ENCODE results near the gene ARAF. TPM values are rescaled to one million over a fixed set of nuclear protein-coding genes. Genes with fewer than 3 reads are reported as not detected.

Gene ARAF
- total and polyA plus RNA-seq, 9 donors = 22.8 to 51.7 (median 43.9) TPM

GRCh38 chrX:47584714-47585113 lies 23.7 kb downstream of the ARAF start:
- no peak overlapping the region for H3K4me3 ChIP-seq (ENCODE audit: low read length)
- peaks cover 3% of the 10 kb centered on the region for H3K27me3 ChIP-seq (ENCODE audit: control insufficient read depth, insufficient read depth, low read length)
- H3K36me3 ChIP-seq (ENCODE audit: control insufficient read depth, insufficient read depth, low read length) = peaks cover 11% of the 10 kb centered on the region
- WGBS (ENCODE audit: insufficient coverage) = no CpG with 5 or more reads among the region's 6 CpGs
- DNase-seq = peak; percentile 7
- H3K27ac ChIP-seq (ENCODE audit: low read length) = no peak overlapping the region
- no peaks in the 10 kb centered on the region for H3K9me3 ChIP-seq (replicated peaks; ENCODE audit: control insufficient read depth, low read depth, low read length)
- H3K4me1 ChIP-seq (ENCODE audit: control insufficient read depth, insufficient read depth, low read length) = peaks cover 11% of the 10 kb centered on the region

- Histone ChIP-seq H3K9me3 (replicated peaks; ENCODE audit: control insufficient read depth, low read depth, low read length) (no peaks in the 10 kb centered on the region), H3K4me3 (ENCODE audit: low read length) (no peak overlapping the region), H3K27ac (ENCODE audit: low read length) (no peak overlapping the region), H3K27me3 (ENCODE audit: control insufficient read depth, insufficient read depth, low read length) (peaks cover 3% of the 10 kb centered on the region), H3K36me3 (ENCODE audit: control insufficient read depth, insufficient read depth, low read length) (peaks cover 11% of the 10 kb centered on the region), H3K4me1 (ENCODE audit: control insufficient read depth, insufficient read depth, low read length) (peaks cover 11% of the 10 kb centered on the region)
- WGBS (ENCODE audit: insufficient coverage) = 59% methylated on average over 14 of the region's 16 CpGs
- DNase-seq = no peak
These were observed 24.3 kb downstream of the ARAF start for GRCh38 chrX:47585273-47585672.

GRCh38 chrX:47586043-47586787 lies 25.2 kb downstream of the ARAF start:
- WGBS (ENCODE audit: insufficient coverage) = 75% methylated on average over 6 of the region's 11 CpGs
- DNase-seq = no peak
- Histone ChIP-seq H3K9me3 (replicated peaks; ENCODE audit: control insufficient read depth, low read depth, low read length) (no peaks in the 10 kb centered on the region), H3K4me3 (ENCODE audit: low read length) (no peak overlapping the region), H3K27ac (ENCODE audit: low read length) (no peak overlapping the region), H3K4me1 (ENCODE audit: control insufficient read depth, insufficient read depth, low read length) (peaks cover 11% of the 10 kb centered on the region), H3K36me3 (ENCODE audit: control insufficient read depth, insufficient read depth, low read length) (peaks cover 11% of the 10 kb centered on the region), H3K27me3 (ENCODE audit: control insufficient read depth, insufficient read depth, low read length) (peaks cover 3% of the 10 kb centered on the region)

GRCh38 chrX:47587091-47587891 lies 26.3 kb downstream of the ARAF start:
- Histone ChIP-seq H3K27ac (ENCODE audit: low read length) (no peak overlapping the region), H3K4me3 (ENCODE audit: low read length) (no peak overlapping the region), H3K27me3 (ENCODE audit: control insufficient read depth, insufficient read depth, low read length) (peaks cover 2% of the 10 kb centered on the region), H3K9me3 (replicated peaks; ENCODE audit: control insufficient read depth, low read depth, low read length) (no peaks in the 10 kb centered on the region), H3K36me3 (ENCODE audit: control insufficient read depth, insufficient read depth, low read length) (peaks cover 11% of the 10 kb centered on the region), H3K4me1 (ENCODE audit: control insufficient read depth, insufficient read depth, low read length) (peaks cover 6% of the 10 kb centered on the region)
- DNase-seq = no peak
- 42% methylated on average over 4 of the region's 4 CpGs for WGBS (ENCODE audit: insufficient coverage)

- Histone ChIP-seq H3K27me3 (ENCODE audit: control insufficient read depth, insufficient read depth, low read length) (no peaks in the 10 kb centered on the region), H3K9me3 (replicated peaks; ENCODE audit: control insufficient read depth, low read depth, low read length) (no peaks in the 10 kb centered on the region), H3K4me3 (ENCODE audit: low read length) (no peak overlapping the region), H3K36me3 (ENCODE audit: control insufficient read depth, insufficient read depth, low read length) (peaks cover 11% of the 10 kb centered on the region), H3K27ac (ENCODE audit: low read length) (no peak overlapping the region), H3K4me1 (ENCODE audit: control insufficient read depth, insufficient read depth, low read length) (peaks cover 5% of the 10 kb centered on the region)
- 81% methylated on average over 12 of the region's 16 CpGs for WGBS (ENCODE audit: insufficient coverage)
- peak; percentile 5 for DNase-seq
These were observed 27.1 kb downstream of the ARAF start for GRCh38 chrX:47587906-47588735.

- no peaks in the 10 kb centered on the region for H3K27me3 ChIP-seq (ENCODE audit: control insufficient read depth, insufficient read depth, low read length)
- H3K36me3 ChIP-seq (ENCODE audit: control insufficient read depth, insufficient read depth, low read length) = peaks cover 6% of the 10 kb centered on the region
- H3K9me3 ChIP-seq (replicated peaks; ENCODE audit: control insufficient read depth, low read depth, low read length) = peaks cover under 1% of the 10 kb centered on the region
- no peak overlapping the region for H3K4me3 ChIP-seq (ENCODE audit: low read length)
- WGBS (ENCODE audit: insufficient coverage) = 73% methylated on average over 4 of the region's 5 CpGs
- no peak for DNase-seq
- H3K27ac ChIP-seq (ENCODE audit: low read length) = no peak overlapping the region
- H3K4me1 ChIP-seq (ENCODE audit: control insufficient read depth, insufficient read depth, low read length) = no peaks in the 10 kb centered on the region
These were observed 30.0 kb downstream of the ARAF start for GRCh38 chrX:47590984-47591383.

- DNase-seq = no peak
- Histone ChIP-seq H3K4me3 (ENCODE audit: low read length) (no peak overlapping the region), H3K4me1 (ENCODE audit: control insufficient read depth, insufficient read depth, low read length) (no peaks in the 10 kb centered on the region), H3K9me3 (replicated peaks; ENCODE audit: control insufficient read depth, low read depth, low read length) (peaks cover 6% of the 10 kb centered on the region), H3K27me3 (ENCODE audit: control insufficient read depth, insufficient read depth, low read length) (no peaks in the 10 kb centered on the region), H3K36me3 (ENCODE audit: control insufficient read depth, insufficient read depth, low read length) (no peaks in the 10 kb centered on the region), H3K27ac (ENCODE audit: low read length) (no peak overlapping the region)
- WGBS (ENCODE audit: insufficient coverage) = no CpG with 5 or more reads among the region's 4 CpGs
These were observed 32.5 kb downstream of the ARAF start for GRCh38 chrX:47593522-47593921.

GRCh38 chrX:47595716-47596251 lies 34.8 kb downstream of the ARAF start:
- 60% methylated on average over 1 of the region's 1 CpG for WGBS (ENCODE audit: insufficient coverage)
- peaks cover 6% of the 10 kb centered on the region for H3K9me3 ChIP-seq (replicated peaks; ENCODE audit: control insufficient read depth, low read depth, low read length)
- no peak overlapping the region for H3K27ac ChIP-seq (ENCODE audit: low read length)
- H3K27me3 ChIP-seq (ENCODE audit: control insufficient read depth, insufficient read depth, low read length) = no peaks in the 10 kb centered on the region
- no peak overlapping the region for H3K4me3 ChIP-seq (ENCODE audit: low read length)
- peak; percentile 9 for DNase-seq
- H3K4me1 ChIP-seq (ENCODE audit: control insufficient read depth, insufficient read depth, low read length) = no peaks in the 10 kb centered on the region
- H3K36me3 ChIP-seq (ENCODE audit: control insufficient read depth, insufficient read depth, low read length) = no peaks in the 10 kb centered on the region

GRCh38 chrX:47596256-47596655 lies 35.3 kb downstream of the ARAF start:
- WGBS (ENCODE audit: insufficient coverage) = 80% methylated on average over 1 of the region's 2 CpGs
- H3K36me3 ChIP-seq (ENCODE audit: control insufficient read depth, insufficient read depth, low read length) = no peaks in the 10 kb centered on the region
- H3K4me1 ChIP-seq (ENCODE audit: control insufficient read depth, insufficient read depth, low read length) = no peaks in the 10 kb centered on the region
- H3K27me3 ChIP-seq (ENCODE audit: control insufficient read depth, insufficient read depth, low read length) = no peaks in the 10 kb centered on the region
- no peak for DNase-seq
- H3K27ac ChIP-seq (ENCODE audit: low read length) = no peak overlapping the region
- peaks cover 6% of the 10 kb centered on the region for H3K9me3 ChIP-seq (replicated peaks; ENCODE audit: control insufficient read depth, low read depth, low read length)
- H3K4me3 ChIP-seq (ENCODE audit: low read length) = no peak overlapping the region
